Smooth muscle cell (in vitro differentiated cells): ENCODE measurements around the gene TCF4. TPM values are rescaled to one million over a fixed set of nuclear protein-coding genes. Genes with fewer than 3 reads are reported as not detected.

Source experiments
- DNase-seq: peaks from one replicate; lab custom pipeline; 2025; ENCODE audit not compliant: unreplicated experiment; lab: John Stamatoyannopoulos, UW
- H2AFZ ChIP-seq: fragments of 200-600 bp; sonication (generic); 2 replicates; pipeline ENCODE4 v1.6.0; 2016; ENCODE audit warnings: antibody characterized with exemption, low read depth, mild to moderate bottlenecking
- H3F3A ChIP-seq: fragments of 200-600 bp; sonication (generic); 2 replicates; pipeline ENCODE4 v1.6.0; 2017; ENCODE audit warnings: antibody characterized with exemption, low read depth
- H3K27ac ChIP-seq: fragments of 200-600 bp; sonication (generic); 2 replicates; pipeline ENCODE4 v1.5.1; 2016; ENCODE audit warnings: low read depth, mild to moderate bottlenecking
- H3K27me3 ChIP-seq: fragments of 200-600 bp; sonication (generic); 2 replicates; pipeline ENCODE4 v1.6.1; 2016; ENCODE audit warnings: low read depth, mild to moderate bottlenecking
- H3K36me3 ChIP-seq: fragments of 200-600 bp; sonication (generic); 2 replicates; pipeline ENCODE4 v1.5.1; 2016; ENCODE audit warnings: low read depth
- H3K4me1 ChIP-seq: fragments of 200-600 bp; sonication (generic); 2 replicates; pipeline ENCODE4 v1.5.1; 2016; ENCODE audit warnings: low read depth
- H3K4me2 ChIP-seq: fragments of 200-600 bp; sonication (generic); 2 replicates; pipeline ENCODE4 v1.6.0; 2016; ENCODE audit warnings: mild to moderate bottlenecking
- H3K4me3 ChIP-seq: fragments of 200-600 bp; sonication (generic); 2 replicates; pipeline ENCODE4 v1.5.1; 2016; ENCODE audit warnings: mild to moderate bottlenecking
- H3K79me2 ChIP-seq: fragments of 200-600 bp; sonication (generic); 2 replicates; pipeline ENCODE4 v1.6.0; 2016; ENCODE audit warnings: low read depth, mild to moderate bottlenecking
- H3K9ac ChIP-seq: fragments of 200-600 bp; sonication (generic); 2 replicates; pipeline ENCODE4 v1.6.0; 2016; ENCODE audit warnings: low read depth
- H3K9me3 ChIP-seq: fragments of 200-600 bp; sonication (generic); replicated peaks from 2 replicates; pipeline ENCODE4 v1.5.1; 2016; ENCODE audit warnings: low read depth
- H4K20me1 ChIP-seq: fragments of 200-600 bp; sonication (generic); 2 replicates; pipeline ENCODE4 v1.6.0; 2016; ENCODE audit warnings: low read depth
- WGBS: methylation state at CpG from one replicate; pipeline ENCODE4 v1.1.7; 2016; ENCODE audit warnings: low lambda C conversion rate; 5-methylcytosine and 5-hydroxymethylcytosine counted together
- polyA plus RNA-seq: library from polyadenylated mRNA; unstranded; fragments of >200 nt; fragmentation: Nextera tagmentation; extraction: Ambion mirVana; gene quantifications from 2 replicates; pipeline ENCODE4 v1.2.1, GENCODE V29; 2016
- total RNA-seq: library from RNA; depleted of rRNA; stranded (reverse); fragments of >200 nt; gene quantifications from 2 replicates; pipeline ENCODE4 v1.2.3, GENCODE V29; 2014
- TF ChIP-seq, protein P1 (sequence below): fragments of 200-600 bp; sonication (generic); IDR thresholded peaks from 2 replicates; pipeline ENCODE4 v1.5.1; 2017; ENCODE audit warnings: borderline replicate concordance, mild to moderate bottlenecking, antibody characterized with exemption; ENCODE audit not compliant: insufficient read depth, poor library complexity, severe bottlenecking

TCF4 gene
- total and polyA plus RNA-seq, 2 experiments from 2014 or later = 105 to 120 TPM

DNA sequence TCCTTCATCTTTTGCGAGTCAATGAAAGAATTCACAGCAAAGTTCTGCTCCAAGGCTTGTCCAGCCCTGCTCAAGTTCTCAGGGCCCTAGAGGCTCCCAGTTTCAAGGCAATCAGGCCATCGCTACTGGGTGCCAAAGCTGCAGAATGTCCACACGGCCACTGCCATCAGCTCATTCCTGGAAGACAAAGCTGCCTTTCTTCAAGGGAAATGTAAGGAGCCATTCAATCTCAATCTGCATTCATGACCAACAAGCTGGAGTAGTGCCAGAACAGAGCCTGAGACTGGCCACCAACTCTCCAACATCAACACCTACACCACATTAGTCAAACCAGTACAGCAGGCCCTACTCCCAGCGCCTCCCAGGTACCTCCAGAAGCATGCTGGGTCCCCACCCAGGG is 202.2 kb downstream of the TCF4 start:
- Histone ChIP-seq H3F3A (peaks cover 13% of the 10 kb centered on the region), H3K36me3 (no peaks in the 10 kb centered on the region), H2AFZ (no peak overlapping the region), H3K79me2 (peaks cover 96% of the 10 kb centered on the region), H3K9me3 (no peaks in the 10 kb centered on the region), H3K9ac (no peak overlapping the region), H4K20me1 (peaks cover 84% of the 10 kb centered on the region), H3K4me2 (no peak overlapping the region), H3K4me3 (no peak overlapping the region), H3K27ac (no peak overlapping the region), H3K27me3 (no peaks in the 10 kb centered on the region), H3K4me1 (peaks cover 10% of the 10 kb centered on the region)
- TF ChIP-seq, protein P1, sequence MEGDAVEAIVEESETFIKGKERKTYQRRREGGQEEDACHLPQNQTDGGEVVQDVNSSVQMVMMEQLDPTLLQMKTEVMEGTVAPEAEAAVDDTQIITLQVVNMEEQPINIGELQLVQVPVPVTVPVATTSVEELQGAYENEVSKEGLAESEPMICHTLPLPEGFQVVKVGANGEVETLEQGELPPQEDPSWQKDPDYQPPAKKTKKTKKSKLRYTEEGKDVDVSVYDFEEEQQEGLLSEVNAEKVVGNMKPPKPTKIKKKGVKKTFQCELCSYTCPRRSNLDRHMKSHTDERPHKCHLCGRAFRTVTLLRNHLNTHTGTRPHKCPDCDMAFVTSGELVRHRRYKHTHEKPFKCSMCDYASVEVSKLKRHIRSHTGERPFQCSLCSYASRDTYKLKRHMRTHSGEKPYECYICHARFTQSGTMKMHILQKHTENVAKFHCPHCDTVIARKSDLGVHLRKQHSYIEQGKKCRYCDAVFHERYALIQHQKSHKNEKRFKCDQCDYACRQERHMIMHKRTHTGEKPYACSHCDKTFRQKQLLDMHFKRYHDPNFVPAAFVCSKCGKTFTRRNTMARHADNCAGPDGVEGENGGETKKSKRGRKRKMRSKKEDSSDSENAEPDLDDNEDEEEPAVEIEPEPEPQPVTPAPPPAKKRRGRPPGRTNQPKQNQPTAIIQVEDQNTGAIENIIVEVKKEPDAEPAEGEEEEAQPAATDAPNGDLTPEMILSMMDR = no peak
- no peak for DNase-seq
- WGBS = 95% methylated on average over 4 of the region's 4 CpGs

DNA sequence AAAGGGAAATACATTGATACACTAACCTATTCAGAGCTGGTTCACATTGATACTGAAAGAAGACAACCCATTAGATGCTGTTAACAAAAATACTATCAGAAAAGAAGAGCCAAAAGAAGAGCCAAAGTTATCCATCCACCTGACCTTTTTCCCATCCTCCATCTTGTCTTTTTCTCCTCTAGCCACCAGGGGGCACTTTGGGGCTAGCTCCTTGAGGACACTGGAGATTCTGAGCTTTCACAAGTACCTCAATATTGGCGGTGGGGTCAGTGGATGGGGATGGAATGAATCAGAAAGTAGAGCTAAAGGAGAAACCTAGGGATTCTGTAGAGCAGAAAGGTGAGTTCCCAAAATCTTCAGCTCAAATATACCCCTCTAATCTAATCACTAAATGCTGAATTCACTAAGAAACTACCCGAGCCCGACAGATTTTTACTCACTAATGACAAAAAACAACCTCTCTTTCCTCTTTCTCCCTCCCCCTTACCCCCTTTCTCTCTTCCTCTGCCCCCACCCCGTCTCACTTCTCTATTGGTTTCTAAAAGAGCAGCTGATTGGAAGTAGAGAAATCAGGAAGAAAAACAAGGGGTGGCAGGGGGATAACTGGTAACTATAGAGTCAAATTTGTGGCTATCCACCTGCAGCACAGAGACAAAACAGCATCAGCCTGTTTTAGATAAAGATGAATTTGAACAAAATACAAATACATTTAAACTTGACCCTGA is 203.3 kb downstream of the TCF4 start:
- H3K27me3 ChIP-seq = no peaks in the 10 kb centered on the region
- WGBS = 58% methylated on average over 3 of the region's 4 CpGs
- peaks cover 94% of the 10 kb centered on the region for H3K79me2 ChIP-seq
- peaks cover 11% of the 10 kb centered on the region for H3K4me1 ChIP-seq
- no peak overlapping the region for H3K27ac ChIP-seq
- no peak for DNase-seq
- TF ChIP-seq, protein P1 = peak; percentile 72
- H3K36me3 ChIP-seq = no peaks in the 10 kb centered on the region
- peaks cover 17% of the 10 kb centered on the region for H3F3A ChIP-seq
- H3K9ac ChIP-seq = no peak overlapping the region
- H3K4me3 ChIP-seq = no peak overlapping the region
- H4K20me1 ChIP-seq = peaks cover 93% of the 10 kb centered on the region
- H3K4me2 ChIP-seq = no peak overlapping the region
- no peaks in the 10 kb centered on the region for H3K9me3 ChIP-seq
- no peak overlapping the region for H2AFZ ChIP-seq

DNA sequence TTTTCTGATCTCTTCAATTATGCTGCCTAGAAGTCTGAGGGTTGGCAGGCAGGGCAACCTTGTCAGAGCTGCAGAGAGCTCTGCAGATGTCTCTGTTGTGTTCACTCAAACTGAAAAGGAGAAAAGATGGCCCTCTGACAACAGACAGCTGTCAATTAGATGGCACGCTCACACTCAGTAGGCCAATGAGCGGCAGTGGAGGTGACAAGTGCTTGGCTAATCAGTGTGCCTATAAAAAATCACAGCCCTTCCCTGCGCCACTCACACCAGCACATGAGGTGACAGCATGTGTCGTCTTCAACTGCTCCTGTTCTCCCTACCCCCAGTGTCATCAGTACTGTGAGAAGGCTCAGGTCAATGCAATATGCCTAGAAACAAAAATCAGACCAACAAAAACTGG is 203.9 kb downstream of the TCF4 start:
- DNase-seq = no peak
- Histone ChIP-seq H3K27me3 (no peaks in the 10 kb centered on the region), H4K20me1 (peaks cover 93% of the 10 kb centered on the region), H3K9me3 (no peaks in the 10 kb centered on the region), H3K79me2 (peaks cover 94% of the 10 kb centered on the region), H2AFZ (no peak overlapping the region), H3K27ac (no peak overlapping the region), H3K4me3 (no peak overlapping the region), H3K4me1 (peaks cover 11% of the 10 kb centered on the region), H3K36me3 (peaks cover 2% of the 10 kb centered on the region), H3F3A (peaks cover 23% of the 10 kb centered on the region), H3K4me2 (no peak overlapping the region), H3K9ac (no peak overlapping the region)
- TF ChIP-seq, protein P1 = no peak
- 93% methylated on average over 4 of the region's 4 CpGs for WGBS
